HG03108 (cell line): Measurements from ENCODE around the gene ITPKB.

ENCODE experiments used
- ATAC-seq: cut with Tn5 transposase; IDR thresholded peaks from one replicate; pipeline ENCODE4 v1.9.1; 2021; ENCODE audit warnings: moderate library complexity; ENCODE audit not compliant: unreplicated experiment

ITPKB gene

GRCh38 chr1:226653311-226653921, 85.7 kb downstream of the ITPKB start:
- peak; percentile 80 for ATAC-seq

GRCh38 chr1:226652613-226653012, 86.5 kb downstream of the ITPKB start:
- no peak for ATAC-seq

GRCh38 chr1:226651732-226652105, 87.4 kb downstream of the ITPKB start:
- no peak for ATAC-seq

- ATAC-seq: no peak
Measured at GRCh38 chr1:226651041-226651731, 87.9 kb downstream of the ITPKB start.

- no peak for ATAC-seq
Measured at GRCh38 chr1:226650236-226650841, 88.7 kb downstream of the ITPKB start.

GRCh38 chr1:226649780-226650179, 89.3 kb downstream of the ITPKB start:
- no peak for ATAC-seq

- no peak for ATAC-seq
Measured at GRCh38 chr1:226649244-226649643, 89.8 kb downstream of the ITPKB start.

- ATAC-seq: no peak
Measured at GRCh38 chr1:226648421-226648820, 90.7 kb downstream of the ITPKB start.

- ATAC-seq: no peak
Measured at GRCh38 chr1:226647719-226648118, 91.4 kb downstream of the ITPKB start.

- ATAC-seq: no peak
Measured at GRCh38 chr1:226646870-226647449, 92.1 kb downstream of the ITPKB start.

- no peak for ATAC-seq
Measured at GRCh38 chr1:226646026-226646869, 92.8 kb downstream of the ITPKB start.

GRCh38 chr1:226645279-226645976, 93.7 kb downstream of the ITPKB start:
- ATAC-seq: no peak

GRCh38 chr1:226644541-226645176, 94.4 kb downstream of the ITPKB start:
- ATAC-seq: no peak

GRCh38 chr1:226643611-226644540, 95.2 kb downstream of the ITPKB start:
- peak; percentile 34 for ATAC-seq

GRCh38 chr1:226643177-226643576, 95.9 kb downstream of the ITPKB start:
- peak; percentile 63 for ATAC-seq

- no peak for ATAC-seq
Measured at GRCh38 chr1:226642421-226642820, 96.7 kb downstream of the ITPKB start.

GRCh38 chr1:226641671-226642231, 97.3 kb downstream of the ITPKB start:
- ATAC-seq: no peak

GRCh38 chr1:226640321-226641136, 98.6 kb downstream of the ITPKB start:
- ATAC-seq: no peak
